ENCODE measurements around the gene ITIH5. TPM values are rescaled to one million over a fixed set of nuclear protein-coding genes. Genes with fewer than 3 reads are reported as not detected.

Gene ITIH5
- total RNA-seq, 2 donors from 2014 or later = 33.6 to 67.0 TPM

DNA sequence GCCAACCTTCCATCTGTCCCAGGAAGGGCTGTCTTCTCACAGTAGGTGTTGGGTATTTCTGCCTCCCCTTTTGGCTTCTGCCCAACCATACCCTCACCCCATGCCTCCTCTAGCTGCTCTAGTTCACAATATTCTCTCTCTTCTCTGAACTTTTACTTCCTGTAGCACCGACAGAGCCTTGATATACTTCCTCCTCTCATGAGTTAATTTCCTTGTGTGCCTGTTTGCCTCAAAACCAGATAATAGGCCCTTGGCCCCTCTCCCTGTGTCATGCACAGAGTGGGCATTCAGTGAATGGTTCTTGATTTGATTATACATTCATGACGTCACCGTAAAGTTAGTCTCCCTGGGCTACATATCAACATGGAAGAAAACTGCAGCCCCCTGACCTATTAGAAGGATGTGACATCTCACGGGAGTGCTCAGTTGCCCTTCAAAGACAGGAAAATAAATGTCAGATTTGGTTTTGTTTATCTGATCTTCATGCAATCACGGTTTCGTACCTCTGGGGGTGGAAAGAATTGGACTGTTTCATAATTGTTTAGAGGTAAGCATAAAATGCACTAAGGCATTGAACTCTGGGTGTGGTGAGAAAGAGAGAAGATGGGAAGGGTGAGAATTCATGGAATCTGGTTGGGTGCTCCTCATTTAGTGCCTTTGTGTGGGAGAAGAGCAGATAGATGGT lies 127.7 kb downstream of the ITIH5 start:
- intact Hi-C loops (cut with DNase I) = no loop called here

DNA sequence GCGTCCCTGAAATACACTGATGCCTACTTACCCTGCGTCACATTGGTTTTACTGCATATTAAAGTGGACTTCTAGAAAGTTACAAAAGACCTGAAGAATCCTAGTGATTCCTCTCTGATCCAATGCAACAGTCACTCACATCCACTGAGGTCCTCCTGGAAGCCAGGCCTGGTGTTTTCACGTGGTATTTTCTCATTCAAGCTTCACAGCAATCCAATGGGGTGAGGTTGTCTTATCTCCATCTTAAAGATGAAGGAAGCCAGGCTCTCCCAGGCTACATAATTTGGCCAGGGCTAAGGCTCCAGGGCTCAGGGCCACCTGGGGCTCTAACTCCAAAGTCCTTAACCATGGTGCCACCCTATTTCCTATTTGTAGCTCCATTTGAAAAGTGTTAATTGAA lies 129.6 kb downstream of the ITIH5 start:
- no peak for DNase-seq (ENCODE audit: low spot score)
- intact Hi-C loops (cut with DNase I) = no loop called here

More for the DNA sequence above, 127.7 kb downstream of the ITIH5 start:
- DNase-seq (ENCODE audit: low spot score) = no peak

DNA sequence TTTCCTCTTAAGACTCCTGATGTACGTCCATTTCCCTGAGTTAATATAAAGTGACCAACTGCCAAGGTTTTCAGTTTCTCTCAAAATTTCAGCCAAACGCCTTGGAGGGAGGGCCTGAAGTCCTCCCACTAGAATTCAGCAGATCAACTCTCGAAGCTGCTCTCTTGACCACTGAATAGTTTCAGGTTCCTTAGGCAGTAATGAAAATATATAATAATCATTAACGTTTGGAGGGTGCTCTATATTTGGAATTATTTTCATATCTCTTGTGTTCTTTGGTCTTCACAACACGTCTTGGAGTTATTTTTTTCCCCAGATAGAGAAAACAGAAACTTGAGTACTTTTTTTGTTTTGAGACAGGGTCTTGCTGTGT lies 132.3 kb downstream of the ITIH5 start:
- intact Hi-C loops (cut with DNase I) = no loop called here
- no peak for DNase-seq (ENCODE audit: low spot score)

DNA sequence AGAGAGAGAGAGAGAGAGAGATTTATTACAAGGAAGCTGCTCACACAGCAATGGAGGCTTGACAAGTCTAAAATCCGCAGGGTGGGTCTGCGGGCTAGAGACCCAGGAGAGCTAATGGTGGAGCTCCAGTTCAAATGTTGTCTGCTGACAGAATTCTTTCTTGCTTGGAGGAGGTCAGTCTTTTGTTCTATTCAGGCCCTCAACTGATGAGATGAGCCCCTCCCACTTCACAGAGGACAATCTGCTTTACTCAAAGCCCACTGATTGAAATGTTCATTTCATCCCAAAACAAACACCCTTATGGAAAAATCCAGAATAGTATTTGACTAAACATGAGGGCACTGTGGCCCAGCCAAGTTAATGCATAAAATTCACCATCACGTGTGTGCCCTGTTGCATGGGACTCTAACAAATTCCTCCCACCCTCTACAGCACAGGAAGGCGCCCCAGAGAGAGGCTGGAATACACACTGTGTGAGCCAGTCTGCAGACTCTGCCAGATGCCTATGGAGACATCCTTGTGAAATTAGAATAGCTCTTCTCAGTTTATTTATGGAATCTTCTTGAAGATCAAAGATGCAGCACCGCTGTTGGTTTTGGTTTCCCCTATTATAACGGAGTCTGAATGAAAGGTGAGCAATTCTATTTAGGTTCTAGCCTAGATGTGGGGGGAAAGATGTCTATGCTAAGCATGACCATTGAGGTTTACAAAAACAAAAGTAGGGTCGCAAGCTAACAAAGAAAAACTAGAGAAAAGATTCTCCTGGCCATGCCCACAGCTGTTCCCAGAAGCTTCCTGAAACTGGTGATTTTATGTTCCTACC lies 132.9 kb downstream of the ITIH5 start:
- no peak for DNase-seq (ENCODE audit: low spot score)
- intact Hi-C loops (cut with DNase I) = no loop called here

DNA sequence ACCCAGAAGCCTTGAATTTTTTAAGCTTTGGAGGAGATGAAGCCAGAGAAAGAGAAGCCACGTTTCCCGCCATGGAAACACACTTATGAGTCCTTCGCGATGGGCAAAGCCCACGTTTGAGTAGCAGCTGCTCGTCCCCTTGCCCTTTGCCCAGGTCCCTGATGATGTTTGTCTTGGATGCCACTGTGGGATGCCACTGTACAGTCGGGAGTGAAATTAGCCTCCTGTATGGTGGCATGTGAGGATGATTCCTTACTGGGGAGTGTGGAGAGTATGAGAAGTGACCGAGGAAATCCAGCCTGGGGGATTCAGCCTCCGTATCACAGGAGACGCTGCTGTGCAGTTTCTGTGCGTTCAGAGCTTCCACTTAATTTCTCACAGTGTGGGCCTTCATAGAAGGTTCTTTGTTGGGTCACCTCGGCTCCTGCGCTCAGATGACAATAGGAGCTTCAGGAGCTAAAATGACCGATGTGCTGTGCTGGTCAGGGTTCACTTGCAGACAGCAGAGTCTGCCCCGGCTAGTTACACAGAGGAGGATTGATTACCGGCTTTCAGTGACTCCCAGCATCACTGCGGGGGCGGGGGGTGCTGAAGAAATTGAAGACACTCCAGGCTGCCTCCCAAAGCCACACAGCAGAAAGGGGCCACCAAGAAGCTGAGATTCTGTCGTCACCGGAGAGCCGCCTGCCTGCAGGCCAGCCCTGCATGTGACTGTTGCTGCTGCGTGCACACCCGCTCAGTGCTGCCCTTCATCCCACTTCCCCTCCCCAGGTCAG lies 133.9 kb downstream of the ITIH5 start:
- DNase-seq (ENCODE audit: low spot score) = no peak
- intact Hi-C loops (cut with DNase I) = no loop called here

DNA sequence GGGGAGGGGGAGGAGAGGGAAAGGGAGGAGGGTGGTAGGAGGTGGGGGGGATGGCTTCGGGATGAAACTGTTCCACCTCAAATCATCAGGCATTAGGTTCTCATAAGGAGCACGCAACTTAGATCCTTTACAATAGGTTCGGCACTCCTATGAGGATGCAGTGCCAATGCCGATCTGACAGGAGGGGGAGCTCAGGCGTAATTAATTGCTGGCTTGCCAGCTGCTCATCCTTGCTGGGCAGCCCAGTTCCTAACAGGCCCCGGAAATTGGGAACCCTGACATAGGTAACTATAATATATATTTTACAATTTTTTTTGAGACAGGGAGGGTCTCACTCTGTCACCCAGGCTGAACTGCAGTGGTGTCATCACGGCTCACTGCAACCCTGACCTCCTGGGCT lies 137.1 kb downstream of the ITIH5 start:
- DNase-seq (ENCODE audit: low spot score) = no peak
- intact Hi-C loops (cut with DNase I) = no loop called here

DNA sequence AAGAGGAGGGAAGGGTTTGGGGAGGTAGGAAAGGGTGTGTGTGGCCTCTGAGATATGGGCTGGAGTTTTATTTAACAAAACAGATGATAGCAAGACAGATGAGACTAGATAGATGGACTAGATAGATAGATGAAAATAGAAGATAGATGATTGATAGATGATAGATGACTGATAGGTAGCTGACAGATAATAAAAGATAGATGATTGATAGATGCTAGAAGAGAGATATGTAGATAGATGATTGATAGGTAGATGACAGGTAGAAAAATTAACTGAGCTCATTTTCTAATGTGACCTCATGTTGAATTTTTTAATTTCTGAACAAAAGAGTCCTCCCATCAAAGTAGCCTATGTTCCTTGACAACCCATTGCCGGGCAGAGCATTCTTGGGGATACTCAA lies 139.3 kb downstream of the ITIH5 start:
- DNase-seq (ENCODE audit: low spot score) = no peak
- intact Hi-C loops (cut with DNase I) = loop anchor here in 1 of 2 donors (2.0 kb wide), 1 partner anchor 159 kb away; no protein-coding TSS in a partner anchor

DNA sequence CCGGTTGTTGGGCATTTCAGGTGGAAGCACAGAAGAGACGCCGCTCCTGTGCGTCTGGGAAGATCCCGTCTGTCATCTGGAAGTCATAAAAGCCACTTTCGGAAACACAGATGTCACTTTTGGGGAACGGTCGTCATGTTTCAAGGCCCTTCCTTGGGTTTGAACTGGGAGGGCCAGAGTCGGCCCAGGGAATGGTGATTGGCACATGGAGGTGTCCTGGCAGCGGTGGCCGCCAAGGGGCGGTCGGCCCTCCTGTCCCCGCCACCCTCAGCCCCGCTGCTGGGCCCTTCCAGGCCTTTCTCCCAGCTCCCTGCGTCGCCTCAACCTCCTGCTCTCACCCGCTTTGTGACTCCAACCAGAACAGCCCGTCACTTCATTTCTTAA lies 140.8 kb downstream of the ITIH5 start:
- DNase-seq (ENCODE audit: low spot score) = no peak

DNA sequence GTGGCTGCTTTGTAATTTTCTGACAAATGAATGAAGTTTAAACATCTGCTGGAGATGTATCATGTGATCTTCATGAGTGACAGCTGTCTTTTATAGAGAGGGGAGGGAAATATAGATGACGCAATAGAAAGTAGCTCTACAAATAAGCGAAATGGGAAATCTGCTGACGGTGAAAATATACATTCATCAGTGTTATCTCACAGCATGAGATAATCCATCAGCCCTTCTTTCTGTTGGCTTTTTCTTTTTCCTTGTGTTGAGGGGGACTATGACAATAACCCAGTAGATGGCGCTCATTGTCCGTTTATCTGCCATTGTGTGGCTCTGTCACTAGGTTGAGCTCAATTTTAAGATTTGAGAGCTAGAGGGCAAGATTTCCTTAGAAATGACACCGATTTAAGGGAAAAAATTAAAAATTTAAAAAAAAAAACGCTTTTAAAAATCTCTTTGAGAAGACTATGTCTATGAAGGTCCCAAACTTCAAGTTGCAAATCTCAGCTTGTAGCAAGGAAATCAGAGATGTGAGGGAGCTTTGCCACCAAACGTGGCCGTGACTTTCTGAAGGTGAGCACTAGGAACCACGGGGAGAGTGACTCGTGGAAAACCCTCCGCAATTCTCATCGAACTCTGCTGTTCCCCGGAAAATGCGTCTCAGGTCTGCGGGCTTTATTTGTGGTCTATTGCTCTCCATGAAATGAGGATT lies 141.3 kb downstream of the ITIH5 start:
- intact Hi-C loops (cut with DNase I) = loop anchor here (2.0 kb wide), 2 partner anchors 161 to 163 kb away; no protein-coding TSS in a partner anchor
- no peak for DNase-seq (ENCODE audit: low spot score)

More for the DNA sequence above, 140.8 kb downstream of the ITIH5 start:
- intact Hi-C loops (cut with DNase I) = loop anchor here in 1 of 2 donors (2.0 kb wide), 1 partner anchor 161 kb away; no protein-coding TSS in a partner anchor

DNA sequence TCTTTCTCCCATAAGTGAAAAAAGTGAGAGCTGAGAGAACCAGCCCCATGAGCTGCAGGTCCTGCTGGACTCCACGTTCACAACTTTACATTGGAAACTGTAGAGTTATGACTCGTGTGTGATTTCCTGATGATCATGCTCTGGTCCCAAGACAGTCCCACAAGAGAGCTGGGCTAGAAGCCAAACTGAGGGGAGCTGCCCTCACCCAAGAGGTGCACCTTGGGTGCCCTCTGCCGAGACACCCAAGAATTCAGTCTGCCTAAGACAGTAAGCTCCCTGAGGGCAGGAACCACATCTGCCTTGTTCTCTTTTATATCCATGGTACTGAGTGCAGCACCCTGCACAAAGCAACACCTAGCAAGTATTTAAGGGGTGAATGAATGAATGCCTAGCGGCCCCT lies 143.1 kb downstream of the ITIH5 start:
- no peak for DNase-seq (ENCODE audit: low spot score)
- intact Hi-C loops (cut with DNase I) = loop anchor here in 1 of 2 donors (2.0 kb wide), 1 partner anchor 165 kb away; no protein-coding TSS in a partner anchor

DNA sequence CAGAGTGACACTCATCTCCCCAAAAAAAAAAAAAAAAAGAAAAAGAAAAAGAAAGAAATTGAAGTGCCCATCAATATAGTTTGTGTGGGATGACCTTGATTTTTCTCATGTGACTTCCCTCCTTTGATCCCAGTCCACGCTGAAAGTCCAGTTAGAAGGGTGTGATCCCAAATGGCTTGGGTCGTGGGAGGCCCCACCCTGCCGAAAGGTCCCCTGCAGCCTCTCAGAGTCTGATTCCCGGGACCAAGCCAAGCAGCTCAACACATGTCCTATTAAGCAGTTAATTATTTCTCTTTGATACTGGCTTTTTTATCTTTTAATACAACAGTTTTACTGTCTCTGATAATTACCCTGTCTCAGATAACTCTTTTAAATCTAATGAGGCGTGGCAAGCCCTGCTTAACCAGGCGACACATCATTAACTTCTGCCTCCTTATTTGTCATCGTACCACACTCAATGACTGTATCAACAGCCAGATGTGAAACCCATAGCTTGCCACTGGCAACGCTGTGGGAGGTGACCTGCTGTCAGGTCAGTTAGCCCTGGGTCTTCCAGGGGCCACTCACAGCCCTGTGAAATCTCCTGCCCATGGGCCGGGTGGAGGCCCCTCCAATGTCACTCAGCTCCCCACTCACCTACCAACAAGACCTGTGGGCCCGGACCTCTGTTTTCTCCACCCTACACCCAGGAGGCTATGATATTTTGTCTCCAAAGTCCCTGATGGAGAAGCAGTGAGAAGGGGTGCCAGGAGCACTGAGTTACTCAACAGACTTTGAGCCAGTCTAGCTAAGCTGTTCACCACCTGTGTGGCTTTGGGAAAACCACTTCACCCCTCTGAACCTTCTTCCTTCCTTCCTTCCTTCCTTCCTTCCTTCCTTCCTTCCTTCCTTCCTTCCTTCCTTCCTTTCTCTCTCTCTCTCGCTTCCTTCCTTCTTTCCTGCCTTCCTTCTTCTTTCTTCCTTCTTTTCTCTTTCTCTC lies 146.0 kb downstream of the ITIH5 start:
- intact Hi-C loops (cut with DNase I) = no loop called here

DNA sequence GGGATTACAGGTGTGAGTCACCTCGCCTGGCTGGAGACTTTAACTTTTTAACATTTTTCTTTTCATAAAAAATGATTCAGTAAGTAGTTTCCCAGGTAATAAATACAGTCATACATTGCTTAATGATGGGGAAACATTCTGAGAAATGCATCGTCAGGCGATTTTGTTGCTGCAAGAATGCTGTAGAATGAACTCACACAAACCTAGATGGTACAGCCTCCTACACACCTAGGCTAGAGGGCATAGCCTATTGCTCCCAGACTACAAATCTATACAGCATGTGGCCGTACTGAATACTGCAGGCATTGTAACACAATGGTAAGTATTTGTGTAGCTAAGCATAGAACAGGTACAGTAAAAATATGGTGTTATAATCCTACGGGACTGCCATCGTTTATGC lies 147.4 kb downstream of the ITIH5 start:
- intact Hi-C loops (cut with DNase I) = no loop called here
- DNase-seq (ENCODE audit: low spot score) = no peak

More for the DNA sequence above, 146.0 kb downstream of the ITIH5 start:
- no peak for DNase-seq (ENCODE audit: low spot score)

DNA sequence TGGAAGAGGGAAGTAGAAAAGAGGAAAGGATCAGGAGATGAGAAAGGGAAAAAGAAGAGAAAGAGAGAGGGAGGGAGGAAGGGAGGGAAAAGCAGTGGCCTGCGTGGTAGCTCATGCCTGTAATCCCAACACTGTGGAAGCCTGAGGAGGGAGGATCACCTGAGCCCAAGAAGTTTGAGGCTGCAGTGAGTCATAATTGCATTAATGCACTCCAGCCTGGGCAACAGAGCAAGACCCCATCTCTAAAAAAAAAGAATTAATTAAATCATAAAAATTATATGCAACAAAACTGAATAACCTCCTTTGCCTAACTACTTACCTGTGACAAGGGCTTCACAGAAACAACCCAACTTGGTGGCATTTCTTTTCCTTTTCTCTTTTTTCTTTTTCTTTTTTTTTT lies 148.1 kb downstream of the ITIH5 start:
- no peak for DNase-seq (ENCODE audit: low spot score)
- intact Hi-C loops (cut with DNase I) = no loop called here

DNA sequence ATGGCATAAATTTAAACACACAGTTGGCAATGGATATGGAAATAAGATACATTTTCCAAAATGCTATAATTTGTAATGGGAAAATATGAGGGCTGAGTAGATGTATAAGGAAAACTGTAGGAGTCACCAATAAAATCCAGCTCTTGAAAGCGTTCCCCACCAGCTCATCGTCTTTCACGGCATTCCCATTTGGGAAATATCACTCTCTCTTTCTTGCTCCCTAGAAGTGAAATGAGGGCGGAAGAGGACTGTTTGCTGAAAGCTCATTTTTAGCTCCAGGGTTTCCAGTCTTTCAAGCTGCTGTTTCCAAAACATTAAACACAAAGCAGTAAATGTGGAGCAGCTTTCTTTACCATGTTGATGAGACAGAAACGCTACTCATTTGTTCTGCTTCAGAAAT lies 151.3 kb downstream of the ITIH5 start:
- DNase-seq (ENCODE audit: low spot score) = no peak
- intact Hi-C loops (cut with DNase I) = no loop called here

DNA sequence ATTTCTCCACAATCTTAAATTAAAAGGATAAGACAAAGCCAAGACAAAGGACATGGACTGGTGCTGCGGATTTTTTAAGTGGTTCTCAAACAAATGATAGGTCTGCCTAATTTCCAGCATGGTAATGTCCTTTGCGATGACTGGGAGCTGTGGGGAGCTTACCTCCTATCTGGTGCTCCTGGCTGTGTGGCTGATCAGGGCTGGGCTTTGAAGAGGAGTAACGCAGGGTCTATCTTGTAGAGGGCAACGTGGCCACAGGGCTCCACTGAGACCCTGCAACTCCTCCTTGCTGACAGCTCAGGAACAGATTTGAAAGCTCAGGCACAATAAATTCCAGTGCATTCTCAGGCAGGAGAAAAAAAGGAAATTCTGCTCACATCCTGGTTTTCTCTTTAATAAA lies 152.8 kb downstream of the ITIH5 start:
- DNase-seq (ENCODE audit: low spot score) = no peak
- intact Hi-C loops (cut with DNase I) = no loop called here

DNA sequence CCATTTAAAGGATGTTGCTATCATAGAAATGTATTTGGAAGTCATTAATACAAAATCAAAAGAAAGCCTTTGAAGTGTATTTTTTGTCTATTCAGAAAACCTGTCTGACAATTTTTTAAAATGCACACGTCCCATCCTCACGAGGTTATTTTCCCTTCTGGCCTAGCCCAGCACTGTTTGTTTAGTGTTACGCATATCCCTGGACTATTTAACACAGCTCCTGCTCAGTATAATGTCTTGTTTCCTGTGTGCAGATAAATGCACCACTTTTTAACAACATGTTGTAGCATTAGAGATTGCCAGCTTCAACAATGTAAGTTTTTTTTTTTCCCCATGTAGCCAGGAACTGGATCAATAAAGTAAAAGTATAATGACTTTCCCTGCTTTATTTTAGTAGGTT lies 153.3 kb downstream of the ITIH5 start:
- DNase-seq (ENCODE audit: low spot score) = no peak
- intact Hi-C loops (cut with DNase I) = no loop called here

DNA sequence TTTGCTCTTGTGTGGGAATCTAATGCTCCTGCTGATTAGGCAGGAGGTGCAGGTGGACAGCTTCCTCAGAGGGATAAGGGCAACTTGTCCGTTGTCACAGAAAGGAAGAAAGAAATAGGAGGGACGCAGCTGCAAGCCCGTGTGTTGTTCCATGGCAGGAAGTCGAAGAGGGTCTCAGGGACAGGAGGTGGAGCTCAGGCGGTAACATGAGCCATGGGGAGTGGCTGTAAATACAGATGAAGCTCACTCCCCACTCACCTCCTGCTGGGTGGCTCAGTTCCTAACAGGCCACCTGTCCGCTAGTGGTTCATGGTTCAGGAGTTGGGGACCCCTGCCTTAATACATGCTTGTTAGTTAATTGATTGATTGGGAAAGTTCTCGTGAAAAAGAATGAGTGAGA lies 154.3 kb downstream of the ITIH5 start:
- no peak for DNase-seq (ENCODE audit: low spot score)
- intact Hi-C loops (cut with DNase I) = no loop called here

DNA sequence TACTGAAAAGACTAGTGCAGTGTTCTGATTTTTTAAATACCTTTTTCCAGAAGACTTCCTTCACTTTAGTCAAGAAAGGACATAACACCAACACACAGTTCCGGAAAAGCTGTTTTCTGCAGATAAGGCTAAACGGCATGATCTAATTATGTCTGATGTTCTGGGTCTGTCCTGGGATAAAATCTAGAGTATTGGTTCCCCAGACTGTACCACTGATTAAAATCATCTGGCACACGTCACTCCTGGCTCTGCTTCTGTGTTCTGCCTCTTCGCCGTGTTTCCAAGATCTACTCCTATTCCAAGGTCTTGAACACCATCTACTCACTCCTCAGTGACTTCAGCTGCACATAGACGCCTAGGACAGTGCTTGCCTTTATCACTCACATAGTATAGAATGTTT lies 155.2 kb downstream of the ITIH5 start:
- no peak for DNase-seq (ENCODE audit: low spot score)
- intact Hi-C loops (cut with DNase I) = no loop called here

All from posterior vena cava (tissue), 2 donors.